SK-N-MC (cell line): ENCODE results near the gene SLC2A8.

ENCODE experiments used
- EZH2 ChIP-seq: fragments of 200-600 bp; sonication (generic); IDR thresholded peaks from one replicate; pipeline ENCODE4 v1.6.1; 2017; ENCODE audit warnings: antibody characterized with exemption
- FOXP2 ChIP-seq: optimal IDR thresholded peaks from 2 replicates; pipeline ENCODE3; 2011; ENCODE audit warnings: mild to moderate bottlenecking, moderate library complexity; ENCODE audit not compliant: insufficient read depth; ENCODE audit errors: extremely low read length, control extremely low read depth

- TF ChIP-seq FOXP2: no peak
- no peak for TF ChIP-seq EZH2
Measured at GRCh38 chr9:127448112-127448805, 51.3 kb downstream of the SLC2A8 start.
